ENCODE measurements around the gene NFIX. TPM values are rescaled to one million over a fixed set of nuclear protein-coding genes. Genes with fewer than 3 reads are reported as not detected.

The NFIX gene
- total and polyA plus RNA-seq, 9 of the 15 experiments (the other 6 are each of a cell fraction or from before 2014, with no cell fraction given): 0.28 to 26.8 (median 5.4) TPM

DNA sequence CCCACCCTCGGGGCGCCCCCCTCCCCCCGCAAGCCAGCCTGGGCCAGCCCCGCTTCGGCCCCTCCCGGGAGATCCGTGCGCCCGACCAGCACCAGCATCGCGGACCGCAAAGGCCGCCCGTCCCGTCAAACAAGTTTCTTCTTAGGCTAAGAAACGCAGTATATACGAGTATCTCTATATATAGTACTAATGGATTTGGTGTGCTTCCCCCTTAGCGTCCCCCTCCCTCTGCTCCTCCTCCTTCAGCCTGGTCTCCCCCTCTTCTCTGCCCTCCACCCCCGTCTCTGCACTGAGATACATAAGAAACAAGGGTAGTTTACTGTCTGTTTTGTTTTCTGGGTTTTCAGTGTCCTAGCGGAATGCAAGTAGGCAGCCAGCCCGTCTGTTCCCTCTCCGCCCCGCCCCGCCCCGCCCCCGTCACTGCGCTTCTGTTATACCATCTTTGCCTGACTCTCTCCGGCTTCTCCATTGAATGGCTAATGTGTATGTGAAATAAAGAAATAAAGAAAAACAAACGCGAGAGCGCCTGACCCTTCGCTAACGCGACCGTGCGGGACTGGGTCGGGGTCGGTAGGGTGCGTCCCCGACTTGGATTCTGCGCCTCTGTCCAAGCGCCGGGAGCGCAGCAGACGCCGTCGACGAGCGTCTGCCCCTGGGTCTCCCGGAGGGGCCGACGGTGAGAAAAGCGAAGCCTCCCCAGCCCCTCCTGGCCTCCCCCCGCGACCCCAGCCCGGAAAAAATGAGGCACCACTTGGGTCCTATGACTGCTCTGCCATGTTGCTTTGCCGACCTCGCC, 103.2 kb downstream of the NFIX start (continued):
- TF ChIP-seq, protein P1, sequence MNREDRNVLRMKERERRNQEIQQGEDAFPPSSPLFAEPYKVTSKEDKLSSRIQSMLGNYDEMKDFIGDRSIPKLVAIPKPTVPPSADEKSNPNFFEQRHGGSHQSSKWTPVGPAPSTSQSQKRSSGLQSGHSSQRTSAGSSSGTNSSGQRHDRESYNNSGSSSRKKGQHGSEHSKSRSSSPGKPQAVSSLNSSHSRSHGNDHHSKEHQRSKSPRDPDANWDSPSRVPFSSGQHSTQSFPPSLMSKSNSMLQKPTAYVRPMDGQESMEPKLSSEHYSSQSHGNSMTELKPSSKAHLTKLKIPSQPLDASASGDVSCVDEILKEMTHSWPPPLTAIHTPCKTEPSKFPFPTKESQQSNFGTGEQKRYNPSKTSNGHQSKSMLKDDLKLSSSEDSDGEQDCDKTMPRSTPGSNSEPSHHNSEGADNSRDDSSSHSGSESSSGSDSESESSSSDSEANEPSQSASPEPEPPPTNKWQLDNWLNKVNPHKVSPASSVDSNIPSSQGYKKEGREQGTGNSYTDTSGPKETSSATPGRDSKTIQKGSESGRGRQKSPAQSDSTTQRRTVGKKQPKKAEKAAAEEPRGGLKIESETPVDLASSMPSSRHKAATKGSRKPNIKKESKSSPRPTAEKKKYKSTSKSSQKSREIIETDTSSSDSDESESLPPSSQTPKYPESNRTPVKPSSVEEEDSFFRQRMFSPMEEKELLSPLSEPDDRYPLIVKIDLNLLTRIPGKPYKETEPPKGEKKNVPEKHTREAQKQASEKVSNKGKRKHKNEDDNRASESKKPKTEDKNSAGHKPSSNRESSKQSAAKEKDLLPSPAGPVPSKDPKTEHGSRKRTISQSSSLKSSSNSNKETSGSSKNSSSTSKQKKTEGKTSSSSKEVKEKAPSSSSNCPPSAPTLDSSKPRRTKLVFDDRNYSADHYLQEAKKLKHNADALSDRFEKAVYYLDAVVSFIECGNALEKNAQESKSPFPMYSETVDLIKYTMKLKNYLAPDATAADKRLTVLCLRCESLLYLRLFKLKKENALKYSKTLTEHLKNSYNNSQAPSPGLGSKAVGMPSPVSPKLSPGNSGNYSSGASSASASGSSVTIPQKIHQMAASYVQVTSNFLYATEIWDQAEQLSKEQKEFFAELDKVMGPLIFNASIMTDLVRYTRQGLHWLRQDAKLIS (CRISPR knock-in tag; IDR thresholded peaks at IDR 0.05): no peak
- TF ChIP-seq, protein P2, sequence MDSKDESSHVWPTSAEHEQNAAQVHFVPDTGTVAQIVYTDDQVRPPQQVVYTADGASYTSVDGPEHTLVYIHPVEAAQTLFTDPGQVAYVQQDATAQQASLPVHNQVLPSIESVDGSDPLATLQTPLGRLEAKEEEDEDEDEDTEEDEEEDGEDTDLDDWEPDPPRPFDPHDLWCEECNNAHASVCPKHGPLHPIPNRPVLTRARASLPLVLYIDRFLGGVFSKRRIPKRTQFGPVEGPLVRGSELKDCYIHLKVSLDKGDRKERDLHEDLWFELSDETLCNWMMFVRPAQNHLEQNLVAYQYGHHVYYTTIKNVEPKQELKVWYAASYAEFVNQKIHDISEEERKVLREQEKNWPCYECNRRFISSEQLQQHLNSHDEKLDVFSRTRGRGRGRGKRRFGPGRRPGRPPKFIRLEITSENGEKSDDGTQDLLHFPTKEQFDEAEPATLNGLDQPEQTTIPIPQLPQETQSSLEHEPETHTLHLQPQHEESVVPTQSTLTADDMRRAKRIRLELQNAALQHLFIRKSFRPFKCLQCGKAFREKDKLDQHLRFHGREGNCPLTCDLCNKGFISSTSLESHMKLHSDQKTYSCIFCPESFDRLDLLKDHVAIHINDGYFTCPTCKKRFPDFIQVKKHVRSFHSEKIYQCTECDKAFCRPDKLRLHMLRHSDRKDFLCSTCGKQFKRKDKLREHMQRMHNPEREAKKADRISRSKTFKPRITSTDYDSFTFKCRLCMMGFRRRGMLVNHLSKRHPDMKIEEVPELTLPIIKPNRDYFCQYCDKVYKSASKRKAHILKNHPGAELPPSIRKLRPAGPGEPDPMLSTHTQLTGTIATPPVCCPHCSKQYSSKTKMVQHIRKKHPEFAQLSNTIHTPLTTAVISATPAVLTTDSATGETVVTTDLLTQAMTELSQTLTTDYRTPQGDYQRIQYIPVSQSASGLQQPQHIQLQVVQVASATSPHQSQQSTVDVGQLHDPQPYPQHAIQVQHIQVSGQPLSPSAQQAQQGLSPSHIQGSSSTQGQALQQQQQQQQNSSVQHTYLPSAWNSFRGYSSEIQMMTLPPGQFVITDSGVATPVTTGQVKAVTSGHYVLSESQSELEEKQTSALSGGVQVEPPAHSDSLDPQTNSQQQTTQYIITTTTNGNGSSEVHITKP (IDR thresholded peaks at IDR 0.05; ENCODE audit: partially characterized antibody): no peak
- TF ChIP-seq STAT5A (IDR thresholded peaks at IDR 0.05; ENCODE audit: borderline replicate concordance, low read length) (no peak), ZNF507 (tag; conservative IDR thresholded peaks at IDR 0.05) (no peak), SLC30A9 (CRISPR knock-in tag; IDR thresholded peaks at IDR 0.05) (no peak), BDP1 (IDR thresholded peaks at IDR 0.05; ENCODE audit: insufficient read depth, insufficient read length) (no peak), RBBP5 (IDR thresholded peaks at IDR 0.05; ENCODE audit: borderline replicate concordance, insufficient read depth, low read length, poor library complexity, severe bottlenecking) (no peak), TCF7 (IDR thresholded peaks at IDR 0.05; ENCODE audit: borderline replicate concordance) (no peak), PURB (CRISPR knock-in tag; IDR thresholded peaks at IDR 0.05; ENCODE audit: low read depth) (no peak), PYGO2 (tag; IDR thresholded peaks at IDR 0.05) (no peak), THRAP3 (IDR thresholded peaks at IDR 0.05; ENCODE audit: borderline replicate concordance) (no peak), ASH1L (IDR thresholded peaks at IDR 0.05; ENCODE audit: borderline replicate concordance, low read depth, partially characterized antibody) (no peak)
- TF ChIP-seq, protein P3, sequence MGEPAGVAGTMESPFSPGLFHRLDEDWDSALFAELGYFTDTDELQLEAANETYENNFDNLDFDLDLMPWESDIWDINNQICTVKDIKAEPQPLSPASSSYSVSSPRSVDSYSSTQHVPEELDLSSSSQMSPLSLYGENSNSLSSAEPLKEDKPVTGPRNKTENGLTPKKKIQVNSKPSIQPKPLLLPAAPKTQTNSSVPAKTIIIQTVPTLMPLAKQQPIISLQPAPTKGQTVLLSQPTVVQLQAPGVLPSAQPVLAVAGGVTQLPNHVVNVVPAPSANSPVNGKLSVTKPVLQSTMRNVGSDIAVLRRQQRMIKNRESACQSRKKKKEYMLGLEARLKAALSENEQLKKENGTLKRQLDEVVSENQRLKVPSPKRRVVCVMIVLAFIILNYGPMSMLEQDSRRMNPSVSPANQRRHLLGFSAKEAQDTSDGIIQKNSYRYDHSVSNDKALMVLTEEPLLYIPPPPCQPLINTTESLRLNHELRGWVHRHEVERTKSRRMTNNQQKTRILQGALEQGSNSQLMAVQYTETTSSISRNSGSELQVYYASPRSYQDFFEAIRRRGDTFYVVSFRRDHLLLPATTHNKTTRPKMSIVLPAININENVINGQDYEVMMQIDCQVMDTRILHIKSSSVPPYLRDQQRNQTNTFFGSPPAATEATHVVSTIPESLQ (CRISPR knock-in tag; IDR thresholded peaks at IDR 0.05): no peak
- TF ChIP-seq, protein P4, sequence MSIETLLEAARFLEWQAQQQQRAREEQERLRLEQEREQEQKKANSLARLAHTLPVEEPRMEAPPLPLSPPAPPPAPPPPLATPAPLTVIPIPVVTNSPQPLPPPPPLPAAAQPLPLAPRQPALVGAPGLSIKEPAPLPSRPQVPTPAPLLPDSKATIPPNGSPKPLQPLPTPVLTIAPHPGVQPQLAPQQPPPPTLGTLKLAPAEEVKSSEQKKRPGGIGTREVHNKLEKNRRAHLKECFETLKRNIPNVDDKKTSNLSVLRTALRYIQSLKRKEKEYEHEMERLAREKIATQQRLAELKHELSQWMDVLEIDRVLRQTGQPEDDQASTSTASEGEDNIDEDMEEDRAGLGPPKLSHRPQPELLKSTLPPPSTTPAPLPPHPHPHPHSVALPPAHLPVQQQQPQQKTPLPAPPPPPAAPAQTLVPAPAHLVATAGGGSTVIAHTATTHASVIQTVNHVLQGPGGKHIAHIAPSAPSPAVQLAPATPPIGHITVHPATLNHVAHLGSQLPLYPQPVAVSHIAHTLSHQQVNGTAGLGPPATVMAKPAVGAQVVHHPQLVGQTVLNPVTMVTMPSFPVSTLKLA (conservative IDR thresholded peaks at IDR 0.05): no peak
